Measurements from ENCODE around the gene CNOT2.

DNA sequence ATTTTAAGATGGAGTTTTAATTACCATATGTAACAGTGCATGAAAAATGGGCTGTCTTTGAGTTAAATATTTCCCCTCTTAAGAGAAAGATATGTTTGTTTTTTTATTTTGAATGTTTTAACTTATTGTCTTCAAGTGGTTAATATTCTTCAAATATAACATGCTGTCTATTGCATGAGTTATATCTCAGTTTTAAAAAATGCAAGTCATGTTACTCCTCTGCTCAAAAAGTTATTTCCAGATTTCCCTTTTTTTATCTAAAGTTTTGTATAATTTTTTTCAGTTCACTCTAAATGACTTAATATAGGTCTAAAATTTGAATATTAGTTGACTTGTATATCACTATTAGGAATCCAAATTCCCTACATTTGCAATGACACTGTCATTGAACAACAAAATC, 117.0 kb downstream of the CNOT2 start:
- 0 out of 2 replicates have a peak, but pooled peaks have one; percentile 20 for TF ChIP-seq POLR2AphosphoS5 (IDR thresholded peaks at IDR 0.05; ENCODE audit: low read depth, low read length)
- TF ChIP-seq, protein P1, sequence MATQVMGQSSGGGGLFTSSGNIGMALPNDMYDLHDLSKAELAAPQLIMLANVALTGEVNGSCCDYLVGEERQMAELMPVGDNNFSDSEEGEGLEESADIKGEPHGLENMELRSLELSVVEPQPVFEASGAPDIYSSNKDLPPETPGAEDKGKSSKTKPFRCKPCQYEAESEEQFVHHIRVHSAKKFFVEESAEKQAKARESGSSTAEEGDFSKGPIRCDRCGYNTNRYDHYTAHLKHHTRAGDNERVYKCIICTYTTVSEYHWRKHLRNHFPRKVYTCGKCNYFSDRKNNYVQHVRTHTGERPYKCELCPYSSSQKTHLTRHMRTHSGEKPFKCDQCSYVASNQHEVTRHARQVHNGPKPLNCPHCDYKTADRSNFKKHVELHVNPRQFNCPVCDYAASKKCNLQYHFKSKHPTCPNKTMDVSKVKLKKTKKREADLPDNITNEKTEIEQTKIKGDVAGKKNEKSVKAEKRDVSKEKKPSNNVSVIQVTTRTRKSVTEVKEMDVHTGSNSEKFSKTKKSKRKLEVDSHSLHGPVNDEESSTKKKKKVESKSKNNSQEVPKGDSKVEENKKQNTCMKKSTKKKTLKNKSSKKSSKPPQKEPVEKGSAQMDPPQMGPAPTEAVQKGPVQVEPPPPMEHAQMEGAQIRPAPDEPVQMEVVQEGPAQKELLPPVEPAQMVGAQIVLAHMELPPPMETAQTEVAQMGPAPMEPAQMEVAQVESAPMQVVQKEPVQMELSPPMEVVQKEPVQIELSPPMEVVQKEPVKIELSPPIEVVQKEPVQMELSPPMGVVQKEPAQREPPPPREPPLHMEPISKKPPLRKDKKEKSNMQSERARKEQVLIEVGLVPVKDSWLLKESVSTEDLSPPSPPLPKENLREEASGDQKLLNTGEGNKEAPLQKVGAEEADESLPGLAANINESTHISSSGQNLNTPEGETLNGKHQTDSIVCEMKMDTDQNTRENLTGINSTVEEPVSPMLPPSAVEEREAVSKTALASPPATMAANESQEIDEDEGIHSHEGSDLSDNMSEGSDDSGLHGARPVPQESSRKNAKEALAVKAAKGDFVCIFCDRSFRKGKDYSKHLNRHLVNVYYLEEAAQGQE (IDR thresholded peaks at IDR 0.05; ENCODE audit: insufficient read depth in 1 of 2, low read depth in 2 of 2, low read length in 2 of 2) = no peak
- TF ChIP-seq TAF1 (IDR thresholded peaks at IDR 0.05; ENCODE audit: borderline replicate concordance, insufficient read depth, low read length) = no peak
- TF ChIP-seq FOXP2 (optimal IDR thresholded peaks at IDR 0.05; ENCODE audit: borderline replicate concordance, extremely low read depth, extremely low read length, insufficient read depth) = no peak
- TF ChIP-seq SIN3A (IDR thresholded peaks at IDR 0.05; ENCODE audit: borderline replicate concordance, insufficient read depth, low read length) = no peak
